K562 (cell line): ENCODE results near the gene MMP23B. TPM values are rescaled to one million over a fixed set of nuclear protein-coding genes. Genes with fewer than 3 reads are reported as not detected.

Experiments used
- BRD4 ChIP-seq: fragments of 200-600 bp; sonication (generic); IDR thresholded peaks from 2 replicates; pipeline ENCODE4 v1.6.1; 2017; ENCODE audit warnings: inconsistent platforms
- BRF1 ChIP-seq: IDR thresholded peaks from 3 replicates; pipeline ENCODE4 v1.6.1; 2011; ENCODE audit warnings: borderline replicate concordance, mild to moderate bottlenecking; ENCODE audit not compliant: insufficient read length; ENCODE audit errors: extremely low read depth
- CBX5 ChIP-seq: IDR thresholded peaks from 2 replicates; pipeline ENCODE4 v1.6.1; 2014; ENCODE audit warnings: low read depth, borderline replicate concordance
- CCAR2 ChIP-seq: fragments of 200-400 bp; formaldehyde crosslinking; IDR thresholded peaks from 2 replicates; pipeline ENCODE4 v1.6.1; 2017; ENCODE audit warnings: mild to moderate bottlenecking, low read depth, low read length
- CXXC5 ChIP-seq: fragments of 250-450 bp; sonication (Bioruptor Pico); IDR thresholded peaks from 2 replicates; pipeline ENCODE4 v1.8.0; 2022; ENCODE audit warnings: inconsistent platforms, mild to moderate bottlenecking, moderate library complexity
- DEAF1 ChIP-seq: fragments of 450-650 bp; formaldehyde crosslinking; IDR thresholded peaks from 2 replicates; pipeline ENCODE4 v1.4.0; 2020; ENCODE audit warnings: mild to moderate bottlenecking, moderate library complexity
- ELF1 ChIP-seq: fragments of 200-800 bp; sonication (Bioruptor generic); IDR thresholded peaks from 2 replicates; pipeline ENCODE4 v1.6.1; 2016; ENCODE audit warnings: missing genetic modification characterization, missing compliant biosample characterization
- FOXJ3 ChIP-seq: sonication (generic); formaldehyde crosslinking; IDR thresholded peaks from 2 replicates; pipeline ENCODE4 v1.4.0; 2020; ENCODE audit warnings: mild to moderate bottlenecking, missing genetic modification reagents
- HDAC2 ChIP-seq: fragments of 450-650 bp; IDR thresholded peaks from 2 replicates; pipeline ENCODE4 v1.6.1; 2016; ENCODE audit warnings: mild to moderate bottlenecking
- KDM1A ChIP-seq, 2 experiments: fragments of 450-650 bp; IDR thresholded peaks; 2 replicates each; pipeline ENCODE4 v1.6.1; 2016; ENCODE audit warnings: mild to moderate bottlenecking in 2 of 2
- LEF1 ChIP-seq: fragments of 450-650 bp; IDR thresholded peaks from 2 replicates; pipeline ENCODE4 v1.6.1; 2016; ENCODE audit warnings: mild to moderate bottlenecking
- MAX ChIP-seq: sonication (generic); formaldehyde crosslinking; IDR thresholded peaks from 2 replicates; pipeline ENCODE4 v1.9.0; 2022; ENCODE audit warnings: mild to moderate bottlenecking, missing genetic modification reagents
- MECOM ChIP-seq: fragments of 250-450 bp; sonication (Bioruptor Pico); IDR thresholded peaks from 2 replicates; pipeline ENCODE4 v1.8.0; 2022; ENCODE audit warnings: inconsistent platforms
- NFE2 ChIP-seq: IDR thresholded peaks from 2 replicates; pipeline ENCODE4 v1.6.1; 2014; ENCODE audit warnings: antibody characterized with exemption, low read depth
- NR0B1 ChIP-seq: fragments of 450-650 bp; IDR thresholded peaks from one replicate; pipeline ENCODE4 v1.6.1; 2018; ENCODE audit warnings: mild to moderate bottlenecking, moderate library complexity; ENCODE audit not compliant: partially characterized antibody
- PCBP1 ChIP-seq: fragments of 200-400 bp; formaldehyde crosslinking; IDR thresholded peaks from 2 replicates; pipeline ENCODE4 v1.6.1; 2018; ENCODE audit warnings: mild to moderate bottlenecking, low read depth, low read length; ENCODE audit not compliant: poor library complexity, severe bottlenecking
- PHTF2 ChIP-seq: fragments of 250-450 bp; sonication (Bioruptor Pico); IDR thresholded peaks from 2 replicates; pipeline ENCODE4 v1.5.0; 2021; ENCODE audit warnings: mild to moderate bottlenecking
- POLR2AphosphoS5 ChIP-seq: IDR thresholded peaks from 2 replicates; pipeline ENCODE4 v1.6.1; 2011; ENCODE audit warnings: mild to moderate bottlenecking, low read depth, low read length, moderate library complexity; ENCODE audit not compliant: control insufficient read depth, insufficient read depth
- RBM22 ChIP-seq: fragments of 200-400 bp; formaldehyde crosslinking; IDR thresholded peaks from 2 replicates; pipeline ENCODE4 v1.6.1; 2018; ENCODE audit warnings: low read length, low read depth; ENCODE audit not compliant: poor library complexity, severe bottlenecking
- RFX7 ChIP-seq: fragments of 250-450 bp; sonication (Bioruptor Pico); IDR thresholded peaks from 2 replicates; pipeline ENCODE4 v1.5.1; 2021; ENCODE audit warnings: mild to moderate bottlenecking
- RHOXF2B ChIP-seq: fragments of 250-450 bp; sonication (Bioruptor Pico); conservative IDR thresholded peaks from 2 replicates; pipeline ENCODE4 v1.5.1; 2021
- SETDB1 ChIP-seq: IDR thresholded peaks from one replicate; pipeline ENCODE4 v1.6.1; 2012; ENCODE audit warnings: low read length, control low read depth, inconsistent platforms
- SMAD3 ChIP-seq: fragments of 450-650 bp; formaldehyde crosslinking; conservative IDR thresholded peaks from 2 replicates; pipeline ENCODE4 v1.4.0; 2020; ENCODE audit warnings: mild to moderate bottlenecking
- TAF15 ChIP-seq: fragments of 200-400 bp; formaldehyde crosslinking; IDR thresholded peaks from 2 replicates; pipeline ENCODE4 v1.6.1; 2017; ENCODE audit warnings: mild to moderate bottlenecking, low read depth, low read length, moderate library complexity
- TAF7 ChIP-seq: fragments of 450-650 bp; IDR thresholded peaks from 2 replicates; pipeline ENCODE4 v1.6.1; 2016; ENCODE audit warnings: missing genetic modification characterization, missing compliant biosample characterization
- TRIM28 ChIP-seq: fragments of 450-650 bp; IDR thresholded peaks from 2 replicates; pipeline ENCODE4 v1.6.1; 2017
- ZNF212 ChIP-seq: fragments of 450-650 bp; formaldehyde crosslinking; IDR thresholded peaks from 2 replicates; pipeline ENCODE4 v1.4.0; 2020; ENCODE audit warnings: mild to moderate bottlenecking
- ZNF274 ChIP-seq: IDR thresholded peaks from 2 replicates; pipeline ENCODE4 v1.6.1; 2011; ENCODE audit warnings: low read depth, mild to moderate bottlenecking, low read length, moderate library complexity, borderline replicate concordance
- ZNF644 ChIP-seq: fragments of 200-800 bp; sonication (Bioruptor generic); IDR thresholded peaks from 2 replicates; pipeline ENCODE4 v1.6.1; 2016; ENCODE audit warnings: low read depth, missing genetic modification characterization, missing compliant biosample characterization
- ZNF717 ChIP-seq: fragments of 250-450 bp; sonication (Bioruptor Pico); IDR thresholded peaks from 2 replicates; pipeline ENCODE4 v1.5.0; 2021
- polyA plus RNA-seq, 8 experiments: library from polyadenylated mRNA; depleted of rRNA in 4 of 8; stranded (reverse) in 5 of 8; unstranded in 3 of 8; fragments of >200 nt; fragmentation: Nextera tagmentation in 2 of 8; fragmentation: Illumina TruSeq in 1 of 8; extraction: Ambion mirVana in 2 of 8; extraction: Trizol in 1 of 8; gene quantifications; 2 replicates each; pipeline versions ENCODE4 v1.2.1 to v1.2.3, GENCODE V29; 2011 to 2014; ENCODE audit warnings: inconsistent platforms in 1 of 8, missing spikeins in 1 of 8
- total RNA-seq, 7 experiments: library from RNA; depleted of rRNA in 6 of 7; stranded (reverse); fragments of >200 nt in 6 of 7; fragmentation: Illumina TruSeq in 2 of 7; extraction: Trizol in 2 of 7; gene quantifications; 2 replicates each; pipeline versions ENCODE4 v1.2.1 to v1.2.3, GENCODE V29; 2011 to 2021; ENCODE audit warnings: low replicate concordance in 1 of 7

The MMP23B gene
- total and polyA plus RNA-seq, 9 of the 15 experiments (the other 6 are each of a cell fraction or from before 2014, with no cell fraction given): 0.28 to 1.2 (median 0.41) TPM; not detected in 5

GRCh38 chr1:1615256-1616044 lies 16.5 kb upstream of the MMP23B start, which contains the start of gene MIB2 (continued):
- TF ChIP-seq KDM1A (IDR thresholded peaks at IDR 0.05) (no peak), MAX (CRISPR knock-in tag) (peak; percentile 74; the same call in 1 of the 2 replicates), SMAD3 (CRISPR knock-in tag) (no peak; the same call in 1 of the 2 replicates), TAF7 (tag) (peak; percentile 61), CCAR2 (no peak), FOXJ3 (CRISPR knock-in tag) (no peak), CXXC5 (peak; percentile 84), TAF15 (no peak), BRF1 (no peak), ZNF274 (no peak), RBM22 (peak; percentile 76), MECOM (CRISPR knock-in tag) (no peak), NFE2 (no peak), SETDB1 (no peak), DEAF1 (CRISPR knock-in tag) (no peak), RFX7 (CRISPR knock-in tag) (no peak), PHTF2 (CRISPR knock-in tag) (no peak), CBX5 (no peak), ZNF717 (CRISPR knock-in tag) (no peak), BRD4 (peak; percentile 86; the same call in 1 of the 2 replicates), TRIM28 (peak; percentile 62; the same call in 1 of the 2 replicates), LEF1 (no peak), NR0B1 (no peak), RHOXF2B (CRISPR knock-in tag) (no peak), PCBP1 (peak; percentile 85), HDAC2 (peak; percentile 8; the same call in 1 of the 2 replicates), ELF1 (peak; percentile 72; the same call in 1 of the 2 replicates), ZNF644 (tag) (no peak), POLR2AphosphoS5 (no peak; the same call in none of the 2 replicates), ZNF212 (no peak)
